ENCODE results near the gene TBRG4.
A peak's percentile ranks its signal among the peaks of the same experiment; 100 is the strongest.
"Not testable (repeated sequence)": the region's sequence is repeated elsewhere in the genome, so short reads cannot be mapped to it uniquely, and the experiment has no call there.

The TBRG4 gene

DNA sequence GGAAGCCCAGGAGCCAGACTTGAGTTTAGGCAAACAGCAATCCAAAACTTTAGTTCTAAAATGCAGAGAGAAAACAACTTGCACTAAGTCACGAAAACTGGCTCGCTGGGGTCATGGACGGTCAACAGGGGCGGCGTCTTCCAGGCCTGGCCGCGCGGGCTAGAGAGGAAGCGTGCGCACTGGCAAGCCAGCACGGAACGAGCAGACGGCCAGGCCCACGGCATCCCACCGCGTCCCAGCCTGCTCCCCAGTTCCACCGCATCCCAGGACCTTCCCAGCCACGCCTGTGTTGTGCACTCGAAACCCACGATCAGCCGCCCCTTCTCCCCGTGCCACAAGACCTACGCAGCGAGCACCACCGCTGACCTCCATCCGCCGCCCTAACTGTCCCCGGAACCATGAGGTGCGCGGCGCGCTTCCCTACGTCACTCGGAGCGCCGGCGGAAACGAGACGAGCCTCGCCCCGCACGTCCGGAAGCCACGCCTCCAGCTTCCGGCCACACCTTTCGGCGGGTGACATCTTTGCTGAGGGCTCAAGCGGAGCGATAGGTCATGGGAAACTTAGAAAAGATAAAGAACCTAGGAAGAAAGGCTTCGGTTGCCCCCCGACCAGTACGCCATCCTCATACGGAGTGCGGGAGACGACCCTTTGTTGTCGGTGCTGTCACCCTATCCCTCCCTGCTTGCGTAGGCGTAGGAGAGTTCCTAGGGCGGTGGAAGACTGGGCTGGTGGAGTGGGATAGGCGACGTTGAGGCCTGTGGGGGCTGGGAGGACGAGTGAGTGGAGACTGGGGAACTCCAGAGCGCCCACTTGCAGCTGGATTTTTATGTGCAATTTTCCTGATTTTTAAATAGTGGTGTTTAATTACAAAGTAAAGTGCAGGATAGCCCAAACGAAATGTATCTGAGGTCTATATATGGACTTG is at the start of gene TBRG4:
TBRG4 (minus strand) TSS at position 400 of the 926 bp plus-strand sequence. CDS start 2,460 bp downstream, outside the sequence.
- peak; percentile 91 for DNase-seq

- no peak for DNase-seq
Observed at GRCh38 chr7:45161138-45161537, 49.6 kb upstream of the TBRG4 start.

DNA sequence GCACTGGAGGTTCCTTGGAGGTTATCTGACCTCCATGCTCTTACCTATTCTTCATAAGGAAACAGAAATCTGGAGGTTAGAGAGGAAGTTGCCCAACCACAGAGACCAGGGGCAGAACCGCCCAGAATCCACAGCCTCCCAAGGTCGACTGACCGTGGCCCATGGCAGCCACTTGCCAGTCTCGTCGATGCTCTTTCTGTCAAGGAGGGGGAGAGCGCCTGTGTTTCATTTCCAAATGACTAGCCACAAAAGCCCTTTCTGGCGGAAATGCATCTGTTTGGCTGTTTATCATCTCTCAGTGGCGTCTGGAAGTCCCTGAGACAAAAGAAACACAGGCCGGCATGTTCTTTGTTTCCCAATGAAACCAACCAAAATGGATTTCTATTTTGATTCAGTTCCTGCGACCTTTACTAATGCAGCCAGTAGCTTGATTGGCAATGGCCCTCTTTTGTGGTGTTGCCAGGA is 49.0 kb upstream of the TBRG4 start:
- no peak for DNase-seq

DNA sequence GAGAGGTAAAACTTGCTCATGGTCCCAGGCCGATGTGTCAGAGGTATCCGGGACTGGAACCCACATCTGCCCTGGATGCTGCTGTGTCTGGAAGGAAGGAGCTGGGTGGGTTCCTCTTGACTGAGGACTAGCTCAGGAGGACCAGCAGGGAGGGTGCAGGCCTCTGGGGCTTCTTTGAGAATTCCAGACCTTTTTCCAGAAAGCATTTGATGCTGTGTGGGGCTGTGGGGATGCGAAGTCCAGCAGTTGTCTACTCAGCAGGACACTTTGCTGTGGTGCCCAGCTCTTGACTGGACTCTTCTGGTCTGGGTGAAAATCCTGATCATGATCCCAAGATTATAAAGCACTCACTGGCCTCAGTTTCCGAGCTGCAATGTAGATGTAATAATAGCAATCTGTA is 47.8 kb upstream of the TBRG4 start:
- no peak for DNase-seq

GRCh38 chr7:45158471-45158870 is 47.0 kb upstream of the TBRG4 start:
- DNase-seq: no peak

DNA sequence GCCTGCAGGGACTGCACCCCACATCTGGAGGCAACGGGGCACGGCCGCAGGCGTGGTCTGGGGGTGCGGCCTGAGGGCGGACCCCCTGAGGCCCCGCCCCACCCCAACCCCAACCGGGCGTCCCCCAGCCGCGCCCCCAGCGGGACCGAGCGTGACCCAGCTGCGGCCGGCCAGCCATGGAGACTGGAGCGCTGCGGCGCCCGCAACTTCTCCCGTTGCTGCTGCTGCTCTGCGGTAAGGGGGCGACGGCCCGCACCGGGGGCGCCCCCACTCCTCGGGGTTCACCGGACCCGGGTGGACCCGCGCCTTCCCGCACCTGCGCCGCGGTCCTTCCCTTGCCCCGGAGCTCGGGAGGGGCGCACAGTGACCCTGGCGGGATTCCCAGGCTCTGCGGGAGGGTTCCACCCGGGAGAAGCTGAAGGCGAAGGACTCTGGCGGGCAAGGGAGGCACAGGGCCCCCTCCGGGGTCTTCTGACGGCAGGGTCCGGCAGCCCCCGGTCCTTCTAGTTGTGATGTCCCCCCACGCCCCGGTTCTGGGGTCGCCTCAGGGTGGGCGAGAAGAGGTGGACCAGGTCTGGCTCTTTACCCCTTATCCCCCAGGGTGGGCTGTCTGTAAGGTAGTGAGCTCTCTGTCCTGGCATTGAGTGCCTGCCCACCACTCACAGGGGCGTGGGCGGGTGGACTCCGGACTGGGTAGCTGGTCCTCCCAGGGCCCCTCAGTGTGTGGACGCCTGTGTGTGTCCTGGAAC is 46.3 kb upstream of the TBRG4 start, which contains the start of gene RAMP3:
RAMP3 (plus strand) TSS at position 139 of the 749 bp plus-strand sequence; CDS start at position 177, 38 bp downstream.
- DNase-seq: no peak

DNA sequence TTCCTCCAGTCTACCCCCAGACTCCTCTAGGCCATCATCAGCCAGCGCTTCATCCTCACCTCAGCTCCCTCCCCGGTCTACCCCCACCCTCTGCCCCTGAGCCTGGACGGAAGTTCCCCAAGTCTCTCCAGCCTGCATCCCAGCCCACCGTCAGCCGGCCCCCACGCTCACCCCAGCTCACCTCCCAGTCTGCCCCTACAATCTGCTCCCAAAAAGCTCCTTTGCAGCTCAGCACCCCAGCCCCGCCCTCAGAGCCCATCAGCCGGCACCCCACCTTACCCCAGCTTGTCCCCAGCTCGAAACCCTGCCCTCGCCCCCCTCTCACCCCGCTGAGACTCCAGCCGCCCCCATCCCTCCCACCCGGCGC is 45.8 kb upstream of the TBRG4 start:
- no peak for DNase-seq

GRCh38 chr7:45156516-45157272 is 45.2 kb upstream of the TBRG4 start:
- DNase-seq: no peak

DNA sequence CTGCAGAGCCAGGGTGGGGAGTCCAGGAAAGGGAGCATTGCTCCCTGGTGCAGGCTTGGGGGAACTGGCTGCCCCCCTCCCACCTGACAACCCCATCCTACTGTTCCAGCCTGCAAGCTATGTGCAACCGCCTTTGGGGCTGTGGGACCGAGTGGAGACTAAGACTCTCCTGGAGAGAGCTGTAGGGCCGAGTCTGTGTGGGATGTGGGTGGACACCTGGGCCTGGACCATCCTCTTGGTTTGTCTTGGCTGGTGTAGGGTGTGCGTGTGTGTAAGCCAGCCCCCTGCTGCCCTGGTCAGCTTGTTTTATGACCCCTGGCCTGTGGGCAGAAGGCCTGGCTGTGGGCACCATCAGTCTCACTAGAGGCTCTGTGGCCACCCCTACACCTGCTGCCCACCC is 44.4 kb upstream of the TBRG4 start:
- DNase-seq: no peak

DNA sequence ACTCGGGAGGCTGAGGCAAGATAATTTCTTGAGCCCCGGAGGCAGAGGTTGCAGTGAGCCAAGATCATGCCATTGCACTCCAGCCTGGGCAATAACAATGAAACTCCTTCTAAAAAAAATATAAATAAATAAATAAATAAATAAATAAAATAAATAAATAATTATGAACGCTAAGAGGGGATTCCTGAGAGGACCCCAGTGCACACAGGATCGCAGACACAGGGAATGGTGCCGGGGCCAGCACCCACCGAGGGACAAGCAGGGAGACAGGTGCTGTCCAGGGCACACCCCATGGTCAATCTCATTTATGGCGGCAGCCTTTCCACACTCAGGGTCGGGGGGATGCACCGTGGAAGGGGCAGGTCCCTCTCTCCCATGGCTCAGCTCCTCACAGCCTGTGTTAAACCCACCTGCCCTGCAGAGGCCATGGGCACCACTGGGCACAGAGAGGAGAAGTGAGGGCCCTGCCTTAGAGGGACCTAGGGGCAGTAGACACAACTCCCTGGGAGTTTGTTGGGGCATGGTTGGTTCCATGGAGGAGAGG is 43.9 kb upstream of the TBRG4 start:
- DNase-seq: no peak

- DNase-seq: not testable (repeated sequence)
Observed at GRCh38 chr7:45153861-45154260, 42.4 kb upstream of the TBRG4 start.

- DNase-seq: no peak
Observed at GRCh38 chr7:45153233-45153632, 41.7 kb upstream of the TBRG4 start.

- no peak for DNase-seq
Observed at GRCh38 chr7:45151967-45152366, 40.5 kb upstream of the TBRG4 start.

DNA sequence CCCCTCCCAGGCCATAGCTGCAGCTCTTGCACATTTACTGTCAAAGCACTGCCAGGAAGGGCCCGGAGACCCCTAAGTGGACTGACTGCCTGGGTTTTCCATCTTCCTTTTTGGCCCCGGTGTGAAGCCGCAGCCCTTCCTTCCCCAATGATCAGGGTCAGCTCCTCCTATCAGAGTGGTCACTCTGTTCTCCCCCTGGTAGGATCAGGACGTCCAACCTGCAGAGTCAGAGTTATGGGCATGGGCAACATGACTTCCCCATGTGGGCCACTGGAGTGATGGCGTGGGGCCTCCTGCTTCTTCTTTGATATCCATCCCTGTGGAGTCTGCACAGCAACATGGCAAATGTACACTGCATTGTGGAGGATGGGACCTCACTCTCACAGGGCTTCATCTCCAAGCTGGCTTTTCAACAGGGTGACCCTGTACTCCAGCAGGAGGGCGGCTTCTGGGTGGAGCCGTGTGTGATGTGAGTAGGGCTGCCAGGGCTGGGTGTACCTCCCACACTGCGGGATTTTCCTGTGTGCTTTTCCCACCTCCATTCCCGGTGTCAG is 39.7 kb upstream of the TBRG4 start:
- DNase-seq: no peak

GRCh38 chr7:45150199-45150598 is 38.7 kb upstream of the TBRG4 start:
- no peak for DNase-seq

- DNase-seq: no peak
Observed at GRCh38 chr7:45149606-45150005, 38.1 kb upstream of the TBRG4 start.

DNA sequence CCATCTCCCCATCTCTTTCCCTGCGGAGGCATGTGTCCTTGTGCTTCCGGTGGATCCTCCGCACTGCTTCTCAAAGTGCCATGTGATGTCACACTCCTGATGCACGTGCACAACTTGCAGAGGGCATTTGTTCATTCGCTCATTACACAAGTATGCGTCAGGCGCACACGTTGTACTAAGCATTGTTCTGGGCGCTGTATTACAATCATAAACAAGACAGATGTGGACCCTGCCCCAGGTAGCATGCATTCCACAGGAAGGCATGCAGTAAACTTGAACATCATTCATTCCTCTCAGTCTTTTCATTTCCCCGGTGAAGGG is 37.1 kb upstream of the TBRG4 start:
- no peak for DNase-seq

GRCh38 chr7:45147858-45148652 is 36.6 kb upstream of the TBRG4 start:
- no peak for DNase-seq

DNA sequence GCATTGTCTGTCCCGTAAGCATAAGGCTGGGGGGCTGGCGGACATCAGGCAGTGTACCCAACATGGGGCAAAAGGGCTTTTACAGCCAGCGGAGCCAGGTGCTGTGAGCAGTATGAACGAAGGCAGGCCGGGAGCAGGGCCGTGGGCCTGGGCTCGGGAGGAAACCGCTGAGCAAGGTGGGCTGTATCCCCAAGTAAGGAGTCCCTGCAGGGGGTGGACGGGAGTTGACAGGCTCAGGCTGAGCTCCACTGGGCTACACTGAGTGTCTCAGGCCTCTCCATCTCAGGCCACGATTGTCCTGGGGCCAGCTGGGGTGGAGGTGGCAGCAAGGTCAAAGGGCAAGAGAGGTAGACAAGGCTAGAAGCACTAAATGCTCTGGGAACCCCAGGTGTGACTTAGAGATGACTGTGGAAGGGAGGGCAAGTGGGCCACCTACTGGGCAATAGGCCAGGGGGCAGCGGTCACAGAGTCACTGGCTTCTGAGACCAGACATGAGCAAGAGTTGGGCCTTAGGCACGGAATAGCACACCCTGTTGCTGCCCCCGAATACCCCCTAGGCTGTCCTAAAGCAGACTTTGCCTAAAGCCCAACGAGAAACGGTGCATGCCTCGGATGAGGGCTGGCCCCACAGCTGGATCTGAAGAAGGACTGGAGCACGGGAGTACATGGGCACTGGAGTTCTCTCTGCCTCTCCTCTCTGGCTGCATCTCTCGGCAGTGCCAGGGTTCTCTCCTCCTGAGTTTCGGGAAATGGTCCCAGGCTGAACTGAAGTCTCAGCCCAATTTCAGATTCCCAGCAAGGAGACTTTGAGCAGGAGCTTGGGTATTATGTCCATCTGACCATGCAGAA is 35.3 kb upstream of the TBRG4 start:
- no peak for DNase-seq

GRCh38 chr7:45145881-45146280 is 34.4 kb upstream of the TBRG4 start:
- no peak for DNase-seq

GRCh38 chr7:45143616-45144015 is 32.1 kb upstream of the TBRG4 start:
- DNase-seq: no peak
